PFSK-1 (cell line): ENCODE data around the gene TNS3.

Experiments used
- FOXP2 ChIP-seq: optimal IDR thresholded peaks from 2 replicates; pipeline ENCODE3; 2011; ENCODE audit warnings: borderline replicate concordance, control low read depth, inconsistent platforms; ENCODE audit not compliant: insufficient read depth; ENCODE audit errors: extremely low read length, extremely low read depth
- POLR2AphosphoS5 ChIP-seq: IDR thresholded peaks from 2 replicates; pipeline ENCODE4 v1.6.1; 2012; ENCODE audit warnings: low read depth, mild to moderate bottlenecking, control low read depth, low read length, moderate library complexity
- REST ChIP-seq, 2 experiments: IDR thresholded peaks; 2 replicates each; pipeline versions ENCODE4 v1.6.1 to v1.8.0; 2011 to 2012; ENCODE audit warnings: low read depth in 2 of 2, low read length in 2 of 2, control low read depth in 1 of 2, inconsistent platforms in 1 of 2, mild to moderate bottlenecking in 1 of 2, moderate library complexity in 1 of 2; ENCODE audit not compliant: insufficient read depth in 1 of 2
- SIN3A ChIP-seq: IDR thresholded peaks from 2 replicates; pipeline ENCODE4 v1.6.1; 2012; ENCODE audit warnings: mild to moderate bottlenecking, low read length, moderate library complexity, borderline replicate concordance; ENCODE audit not compliant: insufficient read depth
- TAF1 ChIP-seq: IDR thresholded peaks from 2 replicates; pipeline ENCODE4 v1.6.1; 2012; ENCODE audit warnings: low read length, control low read depth, borderline replicate concordance; ENCODE audit not compliant: insufficient read depth

Gene TNS3

DNA sequence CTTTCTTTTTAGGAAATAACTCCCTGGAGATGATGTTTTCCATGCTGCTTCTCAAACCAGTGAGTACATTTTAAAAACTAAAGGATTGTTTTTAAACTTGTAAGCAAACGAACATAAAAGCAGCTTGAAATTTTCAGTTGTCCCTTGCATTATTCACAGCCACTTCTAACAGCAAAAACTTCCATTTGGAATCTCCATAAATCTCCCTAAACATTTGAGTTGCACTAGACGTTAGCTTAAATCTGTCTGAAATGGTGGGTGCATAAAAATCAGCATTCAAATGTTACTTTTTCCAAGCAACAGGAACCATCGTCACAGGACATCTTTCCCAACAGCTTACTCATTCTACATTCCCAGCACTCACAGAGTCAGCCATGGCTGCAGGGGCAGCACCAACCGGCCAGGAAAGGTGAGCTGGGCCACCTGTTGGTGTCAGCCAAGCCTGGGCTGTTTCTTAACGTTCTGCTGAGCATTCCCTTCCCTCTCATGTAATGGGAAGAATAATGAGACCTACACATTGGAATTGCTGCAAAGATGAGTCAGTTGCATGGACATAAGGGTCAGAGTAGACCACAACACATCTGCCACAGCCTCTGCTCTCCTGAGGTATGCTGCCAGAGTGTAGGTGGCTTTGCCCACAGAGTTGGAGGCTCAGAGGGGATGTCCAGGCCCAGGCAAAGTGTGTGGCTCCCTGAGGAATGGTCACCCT lies 163.2 kb downstream of the TNS3 start:
- no peak for TF ChIP-seq TAF1
- no peak for TF ChIP-seq FOXP2
- TF ChIP-seq REST (IDR thresholded peaks at IDR 0.05; ENCODE audit: insufficient read depth in 1 of 2, low read depth in 2 of 2, low read length in 2 of 2): no peak
- no peak for TF ChIP-seq POLR2AphosphoS5

DNA sequence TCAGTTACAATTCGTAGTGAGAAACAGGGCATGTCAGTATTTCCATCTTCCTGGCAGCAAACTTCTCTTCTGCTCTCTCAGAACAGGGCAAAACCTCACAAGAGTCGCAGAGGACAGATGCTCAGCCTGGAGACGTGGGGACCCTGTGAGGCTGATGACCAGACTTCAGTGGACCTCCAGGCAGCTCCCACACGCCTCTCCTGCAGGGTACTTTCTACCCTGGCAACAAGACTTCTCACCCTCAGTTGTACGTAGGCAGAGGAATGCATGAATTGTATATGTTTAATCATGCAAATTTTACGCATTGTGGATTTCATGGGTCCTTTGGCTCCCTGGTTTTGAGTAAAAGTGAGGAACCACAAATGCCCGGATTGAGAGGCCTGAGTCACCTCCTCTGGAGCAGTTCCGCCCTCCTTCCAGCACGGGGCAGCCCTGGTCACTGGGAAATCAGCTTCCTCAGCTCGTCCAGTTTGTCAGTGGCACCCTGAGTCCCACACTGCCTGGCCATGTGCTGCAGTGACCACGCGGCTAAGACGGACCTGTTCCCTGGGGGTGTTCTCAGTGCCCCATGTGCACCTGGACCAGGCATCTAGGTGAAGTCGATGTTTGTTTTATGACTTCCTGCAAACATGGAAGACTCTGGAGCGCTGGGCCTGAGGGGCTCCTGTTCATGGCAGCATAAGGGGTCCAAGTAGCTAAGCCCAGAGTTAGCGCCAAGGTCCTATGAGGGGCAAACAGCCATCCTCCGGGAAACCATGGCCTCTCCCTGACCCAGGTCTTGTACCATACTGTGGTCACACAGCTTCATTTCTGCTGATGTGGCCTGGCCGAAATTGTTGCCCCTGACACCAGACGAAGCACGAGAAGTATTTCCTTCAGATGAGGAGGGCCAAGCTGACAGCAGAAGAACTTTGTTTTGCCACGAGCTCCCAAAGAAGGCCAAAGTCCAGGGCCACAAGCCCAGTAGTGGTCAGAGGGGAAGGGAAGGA lies 165.1 kb downstream of the TNS3 start:
- TF ChIP-seq FOXP2: no peak
- TF ChIP-seq SIN3A: no peak
- no peak for TF ChIP-seq TAF1
- no peak for TF ChIP-seq POLR2AphosphoS5
- TF ChIP-seq REST (IDR thresholded peaks at IDR 0.05; ENCODE audit: insufficient read depth in 1 of 2, low read depth in 2 of 2, low read length in 2 of 2): no peak

DNA sequence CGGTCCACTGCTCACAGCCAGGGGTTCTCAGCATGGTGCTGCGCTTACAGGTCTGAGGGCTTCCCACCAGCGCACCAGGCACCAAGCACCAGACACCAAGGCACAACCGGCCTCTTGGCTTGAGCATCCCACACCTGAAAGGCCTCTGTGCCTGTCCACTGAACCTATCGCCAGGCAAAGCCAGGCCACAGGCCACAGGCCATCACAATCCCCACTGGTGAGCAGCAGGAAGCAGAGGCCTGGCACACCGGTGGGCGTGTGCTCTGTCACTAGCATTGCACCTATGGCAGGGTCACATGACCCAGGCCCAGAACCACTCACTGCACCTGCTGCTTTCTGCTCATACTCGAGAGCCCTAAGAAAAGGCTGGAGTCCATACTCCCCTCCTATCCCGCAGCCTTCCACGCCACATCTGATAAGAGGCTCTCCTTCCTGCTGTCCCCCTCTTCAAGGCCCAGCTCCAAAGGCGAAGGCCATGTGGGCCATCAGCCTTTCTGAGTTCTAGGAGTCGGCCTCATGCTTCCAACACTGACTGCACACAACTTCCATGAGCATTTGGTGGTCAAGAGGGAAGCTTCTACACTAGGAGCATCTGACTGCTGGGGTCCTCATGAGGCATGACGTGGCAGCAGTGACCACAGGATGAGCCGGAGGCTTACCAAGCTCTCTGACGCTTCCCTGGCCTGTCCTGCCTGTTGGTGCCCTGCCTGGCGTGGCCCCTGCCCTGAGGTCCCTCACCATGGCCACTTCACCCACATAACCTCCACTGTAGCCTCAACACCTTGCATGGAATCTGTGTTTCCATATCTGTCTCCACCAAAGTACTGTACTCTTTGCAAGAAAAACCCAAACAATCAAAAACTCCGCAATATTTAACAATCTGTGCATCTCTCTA lies 166.3 kb downstream of the TNS3 start:
- TF ChIP-seq TAF1 (no peak), FOXP2 (no peak), REST (IDR thresholded peaks at IDR 0.05; ENCODE audit: insufficient read depth in 1 of 2, low read depth in 2 of 2, low read length in 2 of 2) (no peak), POLR2AphosphoS5 (no peak), SIN3A (no peak)

GRCh38 chr7:47414342-47415317 lies 167.3 kb downstream of the TNS3 start:
- TF ChIP-seq TAF1 (no peak), FOXP2 (no peak), POLR2AphosphoS5 (no peak), REST (IDR thresholded peaks at IDR 0.05; ENCODE audit: insufficient read depth in 1 of 2, low read depth in 2 of 2, low read length in 2 of 2) (no peak), SIN3A (no peak)
